Measurements from ENCODE around the gene CEP85L. TPM values are rescaled to one million over a fixed set of nuclear protein-coding genes. Genes with fewer than 3 reads are reported as not detected.

Gene CEP85L
- total and polyA plus RNA-seq, 2 experiments from 2014 or later: 9.1 to 10.1 TPM

DNA sequence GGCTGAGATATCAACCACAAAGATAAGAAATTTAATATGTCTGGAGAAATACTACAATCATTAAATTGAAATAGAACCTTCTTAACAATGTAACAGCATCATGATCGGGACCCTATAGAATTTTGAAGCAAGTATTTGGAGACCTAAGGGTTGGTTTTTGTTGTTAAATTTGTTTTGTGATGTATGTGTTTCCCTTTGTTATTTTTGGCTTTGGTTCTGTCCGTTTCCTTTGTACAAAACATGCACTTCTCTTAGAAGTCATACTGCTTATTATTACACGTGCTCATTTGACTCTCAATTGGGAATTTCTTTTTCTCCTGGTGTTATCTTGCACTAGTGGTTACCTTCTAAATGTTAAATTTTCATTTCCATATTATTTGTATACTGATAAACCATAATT lies 107.3 kb downstream of the CEP85L start:
- H3K4me2 ChIP-seq: no peak overlapping the region
- H3K9me2 ChIP-seq (ENCODE audit: insufficient read depth): no peaks in the 10 kb centered on the region
- no peaks in the 10 kb centered on the region for H3K27me3 ChIP-seq (ENCODE audit: insufficient read depth)
- TF ChIP-seq JUNB (IDR thresholded peaks at IDR 0.05; ENCODE audit: unreplicated experiment) (no peak), CREB1 (CRISPR knock-in tag; IDR thresholded peaks at IDR 0.05; ENCODE audit: low read depth) (no peak), ZNF114 (CRISPR knock-in tag; IDR thresholded peaks at IDR 0.05) (no peak), ZNF331 (CRISPR knock-in tag; IDR thresholded peaks at IDR 0.05; ENCODE audit: low read depth) (no peak), ZNF462 (CRISPR knock-in tag; IDR thresholded peaks at IDR 0.05) (no peak), ETS1 (IDR thresholded peaks at IDR 0.05) (no peak), STAT1 (IDR thresholded peaks at IDR 0.05; ENCODE audit: unreplicated experiment) (no peak), NANOG (IDR thresholded peaks at IDR 0.05; ENCODE audit: borderline replicate concordance) (no peak), EZH2phosphoT487 (IDR thresholded peaks at IDR 0.05; ENCODE audit: unreplicated experiment) (no peak), POLR2AphosphoS5 (IDR thresholded peaks at IDR 0.05; ENCODE audit: low read depth) (no peak), EZH2 (IDR thresholded peaks at IDR 0.05; ENCODE audit: low read depth, unreplicated experiment) (no peak)
- TF ChIP-seq, protein P1, sequence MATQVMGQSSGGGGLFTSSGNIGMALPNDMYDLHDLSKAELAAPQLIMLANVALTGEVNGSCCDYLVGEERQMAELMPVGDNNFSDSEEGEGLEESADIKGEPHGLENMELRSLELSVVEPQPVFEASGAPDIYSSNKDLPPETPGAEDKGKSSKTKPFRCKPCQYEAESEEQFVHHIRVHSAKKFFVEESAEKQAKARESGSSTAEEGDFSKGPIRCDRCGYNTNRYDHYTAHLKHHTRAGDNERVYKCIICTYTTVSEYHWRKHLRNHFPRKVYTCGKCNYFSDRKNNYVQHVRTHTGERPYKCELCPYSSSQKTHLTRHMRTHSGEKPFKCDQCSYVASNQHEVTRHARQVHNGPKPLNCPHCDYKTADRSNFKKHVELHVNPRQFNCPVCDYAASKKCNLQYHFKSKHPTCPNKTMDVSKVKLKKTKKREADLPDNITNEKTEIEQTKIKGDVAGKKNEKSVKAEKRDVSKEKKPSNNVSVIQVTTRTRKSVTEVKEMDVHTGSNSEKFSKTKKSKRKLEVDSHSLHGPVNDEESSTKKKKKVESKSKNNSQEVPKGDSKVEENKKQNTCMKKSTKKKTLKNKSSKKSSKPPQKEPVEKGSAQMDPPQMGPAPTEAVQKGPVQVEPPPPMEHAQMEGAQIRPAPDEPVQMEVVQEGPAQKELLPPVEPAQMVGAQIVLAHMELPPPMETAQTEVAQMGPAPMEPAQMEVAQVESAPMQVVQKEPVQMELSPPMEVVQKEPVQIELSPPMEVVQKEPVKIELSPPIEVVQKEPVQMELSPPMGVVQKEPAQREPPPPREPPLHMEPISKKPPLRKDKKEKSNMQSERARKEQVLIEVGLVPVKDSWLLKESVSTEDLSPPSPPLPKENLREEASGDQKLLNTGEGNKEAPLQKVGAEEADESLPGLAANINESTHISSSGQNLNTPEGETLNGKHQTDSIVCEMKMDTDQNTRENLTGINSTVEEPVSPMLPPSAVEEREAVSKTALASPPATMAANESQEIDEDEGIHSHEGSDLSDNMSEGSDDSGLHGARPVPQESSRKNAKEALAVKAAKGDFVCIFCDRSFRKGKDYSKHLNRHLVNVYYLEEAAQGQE (IDR thresholded peaks at IDR 0.05; ENCODE audit: unreplicated experiment): no peak
- TF ChIP-seq, protein P2, sequence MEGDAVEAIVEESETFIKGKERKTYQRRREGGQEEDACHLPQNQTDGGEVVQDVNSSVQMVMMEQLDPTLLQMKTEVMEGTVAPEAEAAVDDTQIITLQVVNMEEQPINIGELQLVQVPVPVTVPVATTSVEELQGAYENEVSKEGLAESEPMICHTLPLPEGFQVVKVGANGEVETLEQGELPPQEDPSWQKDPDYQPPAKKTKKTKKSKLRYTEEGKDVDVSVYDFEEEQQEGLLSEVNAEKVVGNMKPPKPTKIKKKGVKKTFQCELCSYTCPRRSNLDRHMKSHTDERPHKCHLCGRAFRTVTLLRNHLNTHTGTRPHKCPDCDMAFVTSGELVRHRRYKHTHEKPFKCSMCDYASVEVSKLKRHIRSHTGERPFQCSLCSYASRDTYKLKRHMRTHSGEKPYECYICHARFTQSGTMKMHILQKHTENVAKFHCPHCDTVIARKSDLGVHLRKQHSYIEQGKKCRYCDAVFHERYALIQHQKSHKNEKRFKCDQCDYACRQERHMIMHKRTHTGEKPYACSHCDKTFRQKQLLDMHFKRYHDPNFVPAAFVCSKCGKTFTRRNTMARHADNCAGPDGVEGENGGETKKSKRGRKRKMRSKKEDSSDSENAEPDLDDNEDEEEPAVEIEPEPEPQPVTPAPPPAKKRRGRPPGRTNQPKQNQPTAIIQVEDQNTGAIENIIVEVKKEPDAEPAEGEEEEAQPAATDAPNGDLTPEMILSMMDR (conservative IDR thresholded peaks at IDR 0.05; ENCODE audit: low read depth in 2 of 2): no peak
- Mint-ChIP-seq H3K27ac (no peak overlapping the region), H3K27me3 (ENCODE audit: insufficient read depth, low read depth, poor library complexity) (no peaks in the 10 kb centered on the region), H3K9me3 (no peaks in the 10 kb centered on the region; the same call in 2 of the 3 replicates), H3K36me3 (ENCODE audit: low read depth) (no peaks in the 10 kb centered on the region; the same call in 2 of the 3 replicates), H3K4me1 (peaks cover 9% of the 10 kb centered on the region), H3K4me3 (no peak overlapping the region)
- H3K4me3 ChIP-seq: no peak overlapping the region
- H3K27ac ChIP-seq (ENCODE audit: low read depth): no peak overlapping the region
- ATAC-seq: no peak
- DNase-seq (ENCODE audit: low spot score): no peak
- no peaks in the 10 kb centered on the region for H3F3A ChIP-seq (replicated peaks; ENCODE audit: low read depth)
- H2AFZ ChIP-seq: no peak overlapping the region
- no peaks in the 10 kb centered on the region for H3K36me3 ChIP-seq (ENCODE audit: insufficient read depth)
- no peaks in the 10 kb centered on the region for H4K20me1 ChIP-seq (replicated peaks; ENCODE audit: insufficient read depth)
- H3K4me1 ChIP-seq (ENCODE audit: insufficient read depth): no peaks in the 10 kb centered on the region
- no peaks in the 10 kb centered on the region for H3K79me2 ChIP-seq (replicated peaks; ENCODE audit: insufficient read depth)
